Cardiac muscle cell (in vitro differentiated cells and primary cell): ENCODE data around the gene FLNC. TPM values are rescaled to one million over a fixed set of nuclear protein-coding genes. Genes with fewer than 3 reads are reported as not detected.

Experiments
- DNase-seq, 2 donors: peaks; one replicate each; pipeline versions ENCODE4 v3.0.0 to v3.0.0-alpha.2; 2010 to 2017; ENCODE audit warnings: low read depth in 1 of 2, low spot score in 1 of 2
- H3K27ac ChIP-seq: fragments of 200-600 bp; sonication (generic); 2 replicates; pipeline ENCODE4 v1.5.1; 2016
- H3K27me3 ChIP-seq: fragments of 200-600 bp; sonication (generic); 2 replicates; pipeline ENCODE4 v1.6.0; 2016; ENCODE audit warnings: control low read depth
- H3K36me3 ChIP-seq: fragments of 200-600 bp; sonication (generic); 2 replicates; pipeline ENCODE4 v1.5.1; 2016; ENCODE audit warnings: control low read depth
- H3K4me1 ChIP-seq: fragments of 200-600 bp; sonication (generic); 2 replicates; pipeline ENCODE4 v1.8.1; 2017; ENCODE audit warnings: low read depth, mild to moderate bottlenecking, mixed run types
- H3K4me3 ChIP-seq: fragments of 200-600 bp; sonication (generic); 2 replicates; pipeline ENCODE4 v1.5.1; 2016; ENCODE audit warnings: mild to moderate bottlenecking
- H3K9me3 ChIP-seq: fragments of 200-600 bp; sonication (generic); 2 replicates; pipeline ENCODE4 v1.5.1; 2017; ENCODE audit warnings: low read depth, mild to moderate bottlenecking, control low read depth
- CTCF ChIP-seq: IDR thresholded peaks from 2 replicates; pipeline ENCODE4 v1.5.1; 2012; ENCODE audit warnings: low read depth, mild to moderate bottlenecking, low read length
- polyA plus RNA-seq: library from polyadenylated mRNA; unstranded; fragments of >200 nt; fragmentation: Nextera tagmentation; extraction: Ambion mirVana; gene quantifications from 2 replicates; pipeline ENCODE4 v1.2.1, GENCODE V29; 2016
- total RNA-seq: library from RNA; depleted of rRNA; stranded (reverse); fragments of >200 nt; gene quantifications from 2 replicates; pipeline ENCODE4 v1.2.3, GENCODE V29; 2016

The FLNC gene
- total and polyA plus RNA-seq, 2 experiments from 2014 or later, result 196 to 516 TPM

- Histone ChIP-seq H3K27ac (no peak overlapping the region), H3K27me3 (no peaks in the 10 kb centered on the region), H3K4me3 (no peak overlapping the region), H3K4me1 (no peaks in the 10 kb centered on the region), H3K36me3 (peaks cover 7% of the 10 kb centered on the region), H3K9me3 (no peaks in the 10 kb centered on the region)
- DNase-seq, result no peak
- no peak for TF ChIP-seq CTCF
Measured at GRCh38 chr7:128804484-128804883, 25.7 kb upstream of the FLNC start.

- H3K27me3 ChIP-seq, result no peaks in the 10 kb centered on the region
- no peak for DNase-seq
- H3K36me3 ChIP-seq, result peaks cover 4% of the 10 kb centered on the region
- no peak overlapping the region for H3K4me3 ChIP-seq
- H3K9me3 ChIP-seq, result no peaks in the 10 kb centered on the region
- TF ChIP-seq CTCF, result no peak
- H3K4me1 ChIP-seq, result no peaks in the 10 kb centered on the region
- no peak overlapping the region for H3K27ac ChIP-seq
Measured at GRCh38 chr7:128805225-128805624, 25.0 kb upstream of the FLNC start.

GRCh38 chr7:128807191-128807590 lies 23.0 kb upstream of the FLNC start:
- DNase-seq, result no peak
- Histone ChIP-seq H3K4me1 (peaks cover 2% of the 10 kb centered on the region), H3K27ac (no peak overlapping the region), H3K27me3 (no peaks in the 10 kb centered on the region), H3K9me3 (no peaks in the 10 kb centered on the region), H3K36me3 (peaks cover 4% of the 10 kb centered on the region), H3K4me3 (no peak overlapping the region)
- TF ChIP-seq CTCF, result no peak

GRCh38 chr7:128809363-128809762 lies 20.8 kb upstream of the FLNC start:
- Histone ChIP-seq H3K36me3 (peaks cover 4% of the 10 kb centered on the region), H3K4me3 (no peak overlapping the region), H3K27me3 (no peaks in the 10 kb centered on the region), H3K9me3 (no peaks in the 10 kb centered on the region), H3K4me1 (peaks cover 9% of the 10 kb centered on the region), H3K27ac (no peak overlapping the region)
- no peak for DNase-seq
- no peak for TF ChIP-seq CTCF

- Histone ChIP-seq H3K36me3 (peaks cover 4% of the 10 kb centered on the region), H3K27ac (no peak overlapping the region), H3K4me3 (no peak overlapping the region), H3K4me1 (peaks cover 15% of the 10 kb centered on the region), H3K27me3 (no peaks in the 10 kb centered on the region), H3K9me3 (no peaks in the 10 kb centered on the region)
- DNase-seq, result no peak
- no peak for TF ChIP-seq CTCF
Measured at GRCh38 chr7:128810473-128810872, 19.7 kb upstream of the FLNC start.

GRCh38 chr7:128810997-128811396 lies 19.2 kb upstream of the FLNC start:
- Histone ChIP-seq H3K9me3 (no peaks in the 10 kb centered on the region), H3K36me3 (peaks cover 3% of the 10 kb centered on the region), H3K27ac (no peak overlapping the region), H3K4me1 (peaks cover 15% of the 10 kb centered on the region), H3K27me3 (no peaks in the 10 kb centered on the region), H3K4me3 (no peak overlapping the region)
- DNase-seq, result no peak
- TF ChIP-seq CTCF, result no peak
